Caki2 (cell line): Measurements from ENCODE around the gene RNF220. TPM values are rescaled to one million over a fixed set of nuclear protein-coding genes. Genes with fewer than 3 reads are reported as not detected.
A peak's percentile ranks its signal among the peaks of the same experiment; 100 is the strongest.

Source experiments
- DNase-seq: peaks from one replicate; pipeline ENCODE4 v3.0.0-alpha.2; 2015; ENCODE audit warnings: low read depth
- in situ Hi-C: cut with HindIII; loops from 2 replicates; pipeline ENCODE4 v1.10.0; 2016; ENCODE audit warnings: low sequenced_read_pairs, low pct_unique_long_range_greater_than_20kb, mixed read lengths
- total RNA-seq: library from RNA; depleted of rRNA; stranded (reverse); fragments of >200 nt; shearing (Covaris generic); gene quantifications from 2 replicates; pipeline ENCODE4 v1.2.3, GENCODE V29; 2014; ENCODE audit warnings: low replicate concordance

RNF220 gene
- total RNA-seq, 1 experiment from 2014 or later: 69.8 TPM

- DNase-seq: peak; percentile 18
- in situ Hi-C loops: no loop called here
Observed at GRCh38 chr1:44405798-44406736, 1.0 kb downstream of the RNF220 start.

GRCh38 chr1:44406737-44407429 is 1.8 kb downstream of the RNF220 start:
- no peak for DNase-seq
- in situ Hi-C loops: no loop called here

- in situ Hi-C loops: no loop called here
- no peak for DNase-seq
Observed at GRCh38 chr1:44407430-44408211, 2.6 kb downstream of the RNF220 start.

- in situ Hi-C loops: no loop called here
- DNase-seq: no peak
Observed at GRCh38 chr1:44408212-44408582, 3.1 kb downstream of the RNF220 start.

GRCh38 chr1:44408632-44409602 is 3.9 kb downstream of the RNF220 start:
- in situ Hi-C loops: no loop called here
- no peak for DNase-seq

- in situ Hi-C loops: no loop called here
- no peak for DNase-seq
Observed at GRCh38 chr1:44409757-44410156, 4.7 kb downstream of the RNF220 start.

GRCh38 chr1:44411861-44412260 is 6.8 kb downstream of the RNF220 start:
- no peak for DNase-seq
- in situ Hi-C loops: no loop called here

GRCh38 chr1:44412601-44413000 is 7.5 kb downstream of the RNF220 start:
- in situ Hi-C loops: no loop called here
- DNase-seq: no peak

GRCh38 chr1:44413740-44414139 is 8.7 kb downstream of the RNF220 start:
- in situ Hi-C loops: no loop called here
- DNase-seq: no peak

GRCh38 chr1:44415013-44415412 is 10.0 kb downstream of the RNF220 start:
- DNase-seq: no peak
- in situ Hi-C loops: no loop called here

- DNase-seq: no peak
- in situ Hi-C loops: no loop called here
Observed at GRCh38 chr1:44416408-44416807, 11.4 kb downstream of the RNF220 start.

- no peak for DNase-seq
- in situ Hi-C loops: no loop called here
Observed at GRCh38 chr1:44417351-44418021, 12.4 kb downstream of the RNF220 start.

- DNase-seq: no peak
- in situ Hi-C loops: no loop called here
Observed at GRCh38 chr1:44418022-44418673, 13.1 kb downstream of the RNF220 start.

GRCh38 chr1:44419901-44420300 is 14.8 kb downstream of the RNF220 start:
- in situ Hi-C loops: no loop called here
- DNase-seq: no peak

- in situ Hi-C loops: no loop called here
- no peak for DNase-seq
Observed at GRCh38 chr1:44420535-44420934, 15.5 kb downstream of the RNF220 start.

- DNase-seq: no peak
- in situ Hi-C loops: no loop called here
Observed at GRCh38 chr1:44421446-44421884, 16.4 kb downstream of the RNF220 start.

GRCh38 chr1:44422161-44422560 is 17.1 kb downstream of the RNF220 start:
- no peak for DNase-seq
- in situ Hi-C loops: no loop called here
